ENCODE measurements around the gene KCNQ1OT1.

GRCh38 chr11:2708757-2709281 is 9.0 kb upstream of the KCNQ1OT1 start:
- TF ChIP-seq POLR2A (IDR thresholded peaks at IDR 0.05; ENCODE audit: extremely low read depth, insufficient read length) (no peak), MAX (IDR thresholded peaks at IDR 0.05; ENCODE audit: low read depth, low read length) (no peak), CTCF (IDR thresholded peaks at IDR 0.05; ENCODE audit: low read depth, low read length) (no peak)
